ENCODE data around the gene MUC6. TPM values are rescaled to one million over a fixed set of nuclear protein-coding genes. Genes with fewer than 3 reads are reported as not detected.

The MUC6 gene
- total RNA-seq, 1 donor, result not detected

GRCh38 chr11:1000357-1001278, 35.9 kb downstream of the MUC6 start:
- H3K4me3 ChIP-seq (ENCODE audit: low read depth, low read length), result no peak overlapping the region
- no peak for TF ChIP-seq CTCF (IDR thresholded peaks at IDR 0.05; ENCODE audit: insufficient read depth, low read length)
- no peak for DNase-seq (ENCODE audit: low read depth)

DNA sequence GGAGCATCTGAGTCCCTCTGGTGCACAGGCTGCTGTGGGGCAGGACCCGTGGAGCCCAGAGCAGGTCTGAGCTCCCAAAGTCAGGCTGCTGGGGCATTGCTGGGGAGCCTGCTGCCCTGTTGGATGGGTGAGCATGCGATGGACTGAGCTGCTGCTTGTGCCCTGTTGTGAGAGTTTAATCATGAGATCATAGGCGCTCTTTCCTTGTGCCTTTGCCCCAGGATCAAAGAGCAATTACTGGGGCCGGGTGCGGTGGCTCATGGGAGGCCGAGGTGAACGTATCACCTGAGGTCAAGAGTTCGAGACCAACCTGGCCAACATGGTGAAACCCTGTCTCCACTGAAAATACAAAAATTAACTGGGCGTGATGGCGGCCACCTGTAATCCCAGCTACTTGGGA, 37.5 kb downstream of the MUC6 start:
- DNase-seq (ENCODE audit: low read depth), result no peak
- TF ChIP-seq CTCF (IDR thresholded peaks at IDR 0.05; ENCODE audit: insufficient read depth, low read length), result no peak
- H3K4me3 ChIP-seq (ENCODE audit: low read depth, low read length), result no peak overlapping the region

- H3K4me3 ChIP-seq (ENCODE audit: low read depth, low read length), result no peak overlapping the region
- no peak for DNase-seq (ENCODE audit: low read depth)
- TF ChIP-seq CTCF (IDR thresholded peaks at IDR 0.05; ENCODE audit: insufficient read depth, low read length), result no peak
Observed at GRCh38 chr11:997907-998306, 38.6 kb downstream of the MUC6 start.

DNA sequence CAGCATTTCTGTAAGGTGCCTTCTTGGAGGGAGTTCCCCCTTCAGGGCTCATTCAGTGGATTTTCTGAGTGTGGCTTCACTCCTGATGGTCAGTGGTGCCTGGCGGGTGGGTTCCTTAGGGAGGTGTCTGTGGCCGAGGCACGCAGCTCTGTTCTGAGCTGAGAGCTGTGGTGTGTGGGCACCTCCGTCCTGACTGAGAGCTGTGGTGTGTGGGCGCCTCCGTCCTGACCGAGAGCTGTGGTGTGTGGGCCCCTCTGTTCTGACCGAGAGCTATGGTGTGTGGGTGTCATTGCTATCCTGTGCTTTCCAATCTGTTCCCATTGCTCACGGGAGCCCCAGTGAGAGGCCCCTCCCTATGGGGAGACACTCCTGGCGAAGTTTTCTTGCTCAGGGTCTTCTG, 39.8 kb downstream of the MUC6 start:
- TF ChIP-seq CTCF (IDR thresholded peaks at IDR 0.05; ENCODE audit: insufficient read depth, low read length), result no peak
- no peak for DNase-seq (ENCODE audit: low read depth)
- H3K4me3 ChIP-seq (ENCODE audit: low read depth, low read length), result no peak overlapping the region

DNA sequence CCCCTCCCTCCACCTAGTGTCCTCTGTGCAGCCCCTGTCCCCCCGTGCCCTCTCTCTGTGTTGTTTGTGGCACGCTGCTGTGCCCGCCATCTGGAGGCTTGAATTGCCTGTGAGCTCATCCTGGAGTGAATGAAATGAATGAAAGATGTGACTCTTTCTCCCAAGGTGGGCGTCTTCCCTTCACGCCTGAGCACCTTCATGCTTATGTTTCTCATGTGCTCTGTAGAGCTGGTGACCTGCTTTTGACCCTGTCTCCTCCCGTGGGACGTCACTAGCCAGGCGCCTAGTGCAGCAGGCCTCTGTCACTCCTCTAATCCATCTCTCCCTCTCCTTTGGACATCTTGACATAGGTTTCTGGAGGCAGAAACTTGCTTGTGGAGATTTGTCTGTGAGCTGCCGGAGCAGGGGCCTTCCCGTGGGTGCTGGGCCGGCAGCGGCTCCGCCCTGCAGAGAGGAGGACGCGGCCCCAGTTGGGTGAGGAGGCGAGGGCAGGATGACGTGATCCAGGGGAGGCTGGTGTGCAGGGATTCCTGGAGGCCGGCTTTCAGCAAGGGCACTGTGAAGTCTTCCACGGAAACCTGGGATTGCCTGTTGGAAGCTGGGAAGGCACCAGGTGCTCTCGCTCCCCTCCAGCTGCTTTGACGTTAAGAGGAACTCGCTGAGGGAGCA, 40.6 kb downstream of the MUC6 start:
- no peak for DNase-seq (ENCODE audit: low read depth)
- no peak overlapping the region for H3K4me3 ChIP-seq (ENCODE audit: low read depth, low read length)
- no peak for TF ChIP-seq CTCF (IDR thresholded peaks at IDR 0.05; ENCODE audit: insufficient read depth, low read length)

DNA sequence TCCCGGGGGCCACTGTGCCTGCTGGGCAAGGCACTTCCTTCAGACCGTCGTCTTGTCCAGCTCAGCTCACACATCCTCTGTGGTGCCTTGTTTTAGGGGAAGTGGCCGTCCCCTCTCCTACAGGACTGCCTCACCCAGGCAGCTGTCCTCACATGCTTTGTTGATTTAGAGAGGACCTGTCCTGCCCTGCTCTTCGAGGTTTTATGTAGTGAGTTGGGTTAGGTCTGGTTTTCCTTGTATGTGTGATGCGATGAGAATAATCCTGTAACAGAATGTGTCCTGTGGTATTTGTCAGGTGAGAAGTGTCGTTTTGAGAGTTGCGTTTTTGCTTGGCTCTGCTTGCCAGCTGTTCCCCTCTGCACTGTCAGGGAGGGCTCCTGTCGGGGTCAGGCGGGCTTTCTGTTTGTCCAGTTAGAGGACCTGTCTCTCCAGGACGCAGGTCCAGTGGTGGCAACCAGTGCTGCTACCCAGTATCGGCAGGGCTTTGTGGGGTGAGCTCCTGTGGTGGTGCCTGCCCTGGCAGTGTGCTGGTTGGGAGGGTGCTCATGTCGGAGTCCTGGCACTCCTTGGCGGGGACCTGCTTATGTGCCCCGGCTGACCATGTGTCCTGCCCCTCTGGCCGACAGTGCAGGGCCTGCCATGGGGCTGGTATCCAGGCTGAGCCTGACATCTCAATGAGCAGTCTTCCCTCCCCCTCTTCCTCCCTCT, 41.3 kb downstream of the MUC6 start:
- no peak for DNase-seq (ENCODE audit: low read depth)
- H3K4me3 ChIP-seq (ENCODE audit: low read depth, low read length), result no peak overlapping the region
- TF ChIP-seq CTCF (IDR thresholded peaks at IDR 0.05; ENCODE audit: insufficient read depth, low read length), result no peak

Measured in fibroblast of the aortic adventitia (primary cell).